ENCODE results near the gene GLIS1. TPM values are rescaled to one million over a fixed set of nuclear protein-coding genes. Genes with fewer than 3 reads are reported as not detected.

The GLIS1 gene
- total RNA-seq, 1 experiment from 2014 or later = 0.13 TPM

GRCh38 chr1:53506355-53507050, 232.5 kb downstream of the GLIS1 start:
- intact Hi-C loops (cut with micrococcal nuclease; ENCODE audit: unreplicated experiment) = no loop called here
- DNase-seq (ENCODE audit: low spot score) = no peak
- no peaks in the 10 kb centered on the region for H3K27me3 ChIP-seq (replicated peaks; ENCODE audit: insufficient read depth, low read depth, low read length, poor library complexity)
- BruUV-seq (replicated peaks) = no TSS peak
- no peak overlapping the region for H3K27ac ChIP-seq (ENCODE audit: low read depth, low read length, poor library complexity, severe bottlenecking)
- CTCF ChIA-PET = no interaction called here
- H3K36me3 ChIP-seq (ENCODE audit: insufficient read depth, low read length, poor library complexity, severe bottlenecking) = no peaks in the 10 kb centered on the region
- TF ChIP-seq CTCF (conservative IDR thresholded peaks at IDR 0.05; ENCODE audit: low read depth, low read length) = no peak
- no peak for TF ChIP-seq EZH2 (IDR thresholded peaks at IDR 0.05; ENCODE audit: borderline replicate concordance, low read depth, low read length, poor library complexity, severe bottlenecking)
- H3K4me1 ChIP-seq (ENCODE audit: insufficient read depth, low read length, poor library complexity, severe bottlenecking) = no peaks in the 10 kb centered on the region
- POLR2A ChIA-PET (ENCODE audit: low non-redundant PET) = no interaction called here
- H3K9me3 ChIP-seq (ENCODE audit: low read depth, low read length, poor library complexity, severe bottlenecking) = no peaks in the 10 kb centered on the region
- no peak overlapping the region for H3K4me3 ChIP-seq (ENCODE audit: low read depth, low read length, poor library complexity, severe bottlenecking)

DNA sequence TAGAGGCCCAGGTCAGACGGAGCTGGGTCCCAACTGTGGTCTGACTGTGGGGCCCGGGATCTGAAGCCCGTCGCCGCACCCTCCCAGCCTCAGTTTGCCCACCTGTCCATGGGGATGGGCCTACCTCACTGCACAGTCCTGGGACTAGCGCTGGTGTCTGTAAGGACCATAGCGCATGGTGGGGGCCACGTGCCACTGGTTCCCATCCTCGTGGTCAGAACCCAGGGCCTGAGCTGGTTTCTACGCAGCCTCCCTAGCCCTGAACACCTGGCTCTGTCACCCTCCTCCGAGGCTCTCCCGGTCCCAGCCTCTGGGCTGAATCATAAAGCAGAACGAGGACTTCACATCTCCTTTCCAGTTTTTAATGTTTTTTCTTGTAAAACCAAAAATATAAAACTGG, 233.1 kb downstream of the GLIS1 start:
- peaks cover 2% of the 10 kb centered on the region for H3K4me1 ChIP-seq (ENCODE audit: insufficient read depth, low read length, poor library complexity, severe bottlenecking)
- no peak for DNase-seq (ENCODE audit: low spot score)
- H3K36me3 ChIP-seq (ENCODE audit: insufficient read depth, low read length, poor library complexity, severe bottlenecking) = no peaks in the 10 kb centered on the region
- no peak overlapping the region for H3K4me3 ChIP-seq (ENCODE audit: low read depth, low read length, poor library complexity, severe bottlenecking)
- no peak overlapping the region for H3K27ac ChIP-seq (ENCODE audit: low read depth, low read length, poor library complexity, severe bottlenecking)
- BruUV-seq (replicated peaks) = no TSS peak
- H3K9me3 ChIP-seq (ENCODE audit: low read depth, low read length, poor library complexity, severe bottlenecking) = no peaks in the 10 kb centered on the region
- H3K27me3 ChIP-seq (replicated peaks; ENCODE audit: insufficient read depth, low read depth, low read length, poor library complexity) = no peaks in the 10 kb centered on the region
- TF ChIP-seq EZH2 (IDR thresholded peaks at IDR 0.05; ENCODE audit: borderline replicate concordance, low read depth, low read length, poor library complexity, severe bottlenecking) (no peak), CTCF (conservative IDR thresholded peaks at IDR 0.05; ENCODE audit: low read depth, low read length) (no peak)
- intact Hi-C loops (cut with micrococcal nuclease; ENCODE audit: unreplicated experiment) = no loop called here
- CTCF ChIA-PET = no interaction called here
- POLR2A ChIA-PET (ENCODE audit: low non-redundant PET) = no interaction called here

DNA sequence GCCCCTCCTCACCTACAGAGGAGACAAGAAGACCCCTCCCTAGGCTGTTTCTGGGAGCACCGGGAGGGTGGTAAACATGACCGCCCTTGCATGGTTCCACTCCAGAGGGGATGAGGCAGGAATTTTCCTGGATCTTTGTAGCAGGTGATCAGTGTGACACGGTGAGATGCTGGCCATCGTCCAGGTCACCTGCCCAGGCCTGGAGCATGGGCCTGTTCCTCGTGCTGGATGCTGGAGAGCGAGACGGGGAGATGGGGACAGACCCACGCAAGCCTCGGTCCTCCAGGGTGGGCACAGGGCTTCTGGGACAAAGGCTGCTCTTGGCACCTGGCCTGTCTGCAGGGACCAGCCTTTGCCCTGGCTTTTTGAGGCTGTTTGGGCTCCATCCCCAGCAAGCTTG, 233.6 kb downstream of the GLIS1 start:
- Histone ChIP-seq H3K9me3 (ENCODE audit: low read depth, low read length, poor library complexity, severe bottlenecking) (no peaks in the 10 kb centered on the region), H3K27ac (ENCODE audit: low read depth, low read length, poor library complexity, severe bottlenecking) (no peak overlapping the region), H3K36me3 (ENCODE audit: insufficient read depth, low read length, poor library complexity, severe bottlenecking) (no peaks in the 10 kb centered on the region), H3K27me3 (replicated peaks; ENCODE audit: insufficient read depth, low read depth, low read length, poor library complexity) (no peaks in the 10 kb centered on the region), H3K4me1 (ENCODE audit: insufficient read depth, low read length, poor library complexity, severe bottlenecking) (peaks cover 7% of the 10 kb centered on the region), H3K4me3 (ENCODE audit: low read depth, low read length, poor library complexity, severe bottlenecking) (no peak overlapping the region)
- no peak for TF ChIP-seq EZH2 (IDR thresholded peaks at IDR 0.05; ENCODE audit: borderline replicate concordance, low read depth, low read length, poor library complexity, severe bottlenecking)
- TF ChIP-seq CTCF (conservative IDR thresholded peaks at IDR 0.05; ENCODE audit: low read depth, low read length) = no peak
- no peak for DNase-seq (ENCODE audit: low spot score)
- POLR2A ChIA-PET (ENCODE audit: low non-redundant PET) = no interaction called here
- BruUV-seq (replicated peaks) = no TSS peak
- intact Hi-C loops (cut with micrococcal nuclease; ENCODE audit: unreplicated experiment) = no loop called here
- CTCF ChIA-PET = no interaction called here

Measured in A673 (cell line).